Measurements from ENCODE around the gene MRPL43.

- peak in 2 of 3 experiments; percentile 44 to 51; a peak in 4 of 6 replicates for TF ChIP-seq CTCF (IDR thresholded peaks at IDR 0.05 in 2 of 3, conservative IDR thresholded peaks at IDR 0.05 in 1 of 3; ENCODE audit: borderline replicate concordance in 1 of 3, insufficient read depth in 1 of 3, low read depth in 2 of 3, low read length in 2 of 3)
- no peak for TF ChIP-seq FOSL1 (IDR thresholded peaks at IDR 0.05; ENCODE audit: low read depth)
- no peak for TF ChIP-seq SP1 (IDR thresholded peaks at IDR 0.05; ENCODE audit: low read depth)
- no peak for TF ChIP-seq CBX3 (IDR thresholded peaks at IDR 0.05; ENCODE audit: low read depth)
- TF ChIP-seq POLR2A (IDR thresholded peaks at IDR 0.05; ENCODE audit: borderline replicate concordance, extremely low read depth, insufficient read depth, insufficient read length): no peak
- no peak for TF ChIP-seq YY1 (IDR thresholded peaks at IDR 0.05; ENCODE audit: extremely low read depth, insufficient replicate concordance, low read depth, low read length)
Observed at GRCh38 chr10:101029520-101030295, 42.4 kb upstream of the MRPL43 start.

All from HCT116 (cell line).